NCI-H128 (cell line): ENCODE measurements around the gene ARAP3.
"Not testable (repeated sequence)": the region's sequence is repeated elsewhere in the genome, so short reads cannot be mapped to it uniquely, and the experiment has no call there.

Experiments
- DNase-seq: peaks from one replicate; lab custom pipeline; 2025; ENCODE audit not compliant: unreplicated experiment; lab: John Stamatoyannopoulos, UW

Gene ARAP3

DNA sequence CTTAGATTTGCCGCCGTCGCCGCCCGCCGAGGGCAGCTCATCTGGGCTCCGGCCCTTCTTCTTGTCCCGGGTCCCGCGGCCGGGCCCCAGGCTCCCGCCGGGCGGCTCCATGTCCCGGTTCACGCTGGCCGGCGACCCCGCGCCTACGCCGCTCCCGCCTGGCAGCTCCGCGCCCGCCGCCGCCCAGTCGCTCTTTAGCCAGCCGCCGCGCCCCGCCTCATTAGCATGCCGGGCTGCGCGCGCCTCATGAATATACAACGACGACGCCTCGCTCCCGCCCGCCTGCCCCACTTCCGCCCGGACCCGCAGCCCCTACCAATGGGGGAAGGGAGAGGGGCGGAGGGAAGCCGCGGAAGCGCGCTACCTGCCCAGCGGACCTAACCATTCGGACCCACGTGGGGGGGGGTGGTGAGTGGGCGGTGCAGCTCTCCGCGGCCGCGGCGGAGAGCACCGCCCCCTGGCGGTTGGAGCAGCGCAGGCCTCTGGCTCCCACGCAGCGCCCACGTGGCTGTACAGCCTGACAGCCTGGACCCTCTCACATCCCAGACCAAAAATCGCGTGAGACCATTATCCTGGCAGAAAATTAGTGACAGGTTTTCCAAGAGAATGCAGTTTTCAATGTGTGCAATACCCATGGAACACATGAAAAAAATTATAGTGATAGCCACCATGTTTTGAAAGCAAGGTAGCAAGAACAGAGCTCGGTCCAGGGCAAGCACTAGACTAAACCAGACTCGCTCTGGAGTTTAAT, 63.1 kb downstream of the ARAP3 start, which contains the start of gene DIAPH1:
DIAPH1 (minus strand) TSS at position 197 of the 751 bp plus-strand sequence; CDS start at position 111, 86 bp downstream.
- peak; percentile 82 for DNase-seq

DNA sequence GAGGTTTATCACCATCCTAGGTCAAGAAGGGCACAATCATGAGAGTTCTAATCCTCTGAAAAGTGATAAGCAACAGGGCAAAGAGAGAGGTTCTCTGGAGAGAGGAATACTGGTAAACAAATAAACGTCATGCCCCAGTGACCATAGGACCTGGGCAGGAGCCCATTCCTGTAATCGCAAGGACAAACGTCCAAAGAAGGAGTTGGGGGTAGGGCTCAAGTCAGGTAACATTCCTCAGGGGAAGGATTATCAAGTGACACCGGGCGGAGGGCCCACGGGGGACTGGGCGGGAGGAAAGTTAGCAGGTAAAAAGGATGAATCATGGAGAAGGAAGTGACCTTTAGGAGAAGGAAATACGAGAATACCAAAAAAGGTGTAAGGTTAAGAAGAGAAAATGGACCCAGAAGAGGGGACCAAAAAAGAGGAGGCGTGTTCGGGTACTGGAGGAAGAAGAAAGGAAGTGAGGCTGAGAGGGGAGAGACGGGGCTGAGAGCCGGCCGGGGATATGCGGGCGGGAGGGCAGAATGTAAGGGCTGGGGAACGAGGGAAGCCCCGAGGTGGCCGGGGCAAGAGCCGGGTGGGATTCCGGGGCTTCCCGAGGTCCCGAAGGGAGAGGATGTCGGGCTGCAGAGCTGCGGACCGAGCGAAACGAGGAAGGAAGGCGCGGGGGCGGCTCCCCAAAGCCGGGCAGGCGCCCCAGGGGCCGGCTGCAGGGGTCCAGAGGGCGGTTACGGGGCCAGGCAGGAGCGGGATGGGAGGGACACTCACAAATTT, 63.8 kb downstream of the ARAP3 start:
- DNase-seq, result no peak

DNA sequence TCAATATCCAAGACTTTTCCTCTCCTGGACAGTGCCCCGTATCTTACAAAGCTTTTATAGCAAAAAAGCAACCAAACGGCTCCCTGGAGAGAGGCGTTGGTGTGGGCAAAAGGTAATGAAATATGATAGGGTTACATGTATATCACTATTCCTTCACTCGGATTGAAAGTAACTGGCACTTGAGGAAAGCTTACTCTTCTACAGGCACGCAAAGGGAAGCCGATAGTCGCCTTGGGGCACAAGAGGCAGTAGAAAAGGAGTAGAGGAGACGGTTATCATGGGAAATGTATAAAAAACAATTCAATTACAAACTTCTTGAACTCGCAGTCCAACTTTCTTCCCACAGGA, 64.4 kb downstream of the ARAP3 start:
- no peak for DNase-seq

- no peak for DNase-seq
Measured at GRCh38 chr5:141617128-141617527, 64.9 kb downstream of the ARAP3 start.

- DNase-seq, result no peak
Measured at GRCh38 chr5:141615991-141616720, 65.9 kb downstream of the ARAP3 start.

DNA sequence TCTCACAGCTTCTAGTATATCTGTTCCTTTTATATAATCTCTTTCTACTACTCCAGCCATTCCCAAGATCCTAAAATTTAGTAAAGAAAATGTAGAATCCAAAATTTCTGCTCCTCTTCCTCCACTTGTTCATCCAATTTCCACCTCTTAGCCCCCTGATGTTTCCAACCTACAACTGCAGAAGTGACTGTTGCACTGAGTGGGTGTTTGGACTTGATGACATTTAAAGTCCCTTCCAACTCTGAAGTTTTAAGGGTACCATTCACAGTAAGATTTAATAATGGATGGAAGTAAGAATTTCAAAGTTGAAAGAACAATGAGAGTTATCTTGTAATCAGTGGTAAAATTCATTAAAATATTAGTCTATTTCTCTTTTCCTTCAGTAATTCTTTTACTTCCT, 68.7 kb downstream of the ARAP3 start:
- DNase-seq, result no peak

DNA sequence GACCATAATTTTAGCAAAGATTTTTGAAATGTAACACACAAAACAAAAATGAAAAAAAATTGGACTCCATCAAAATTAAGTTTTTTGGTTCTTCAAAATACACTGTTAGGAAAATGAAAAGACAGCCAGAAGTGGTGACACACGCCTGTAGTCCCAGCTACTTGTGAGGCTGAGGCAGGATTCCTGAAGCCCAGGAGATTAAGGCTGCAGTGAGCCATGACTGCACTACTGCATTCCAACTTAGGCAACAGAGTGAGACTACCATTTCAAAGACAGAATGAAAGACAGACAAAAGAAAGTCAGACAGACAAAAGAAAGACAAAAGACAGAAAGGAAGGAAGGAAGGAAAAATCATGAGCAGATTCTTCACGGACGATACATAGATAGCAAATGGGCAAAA, 70.7 kb downstream of the ARAP3 start:
- no peak for DNase-seq

- DNase-seq, result not testable (repeated sequence)
Measured at GRCh38 chr5:141609921-141610320, 72.1 kb downstream of the ARAP3 start.

DNA sequence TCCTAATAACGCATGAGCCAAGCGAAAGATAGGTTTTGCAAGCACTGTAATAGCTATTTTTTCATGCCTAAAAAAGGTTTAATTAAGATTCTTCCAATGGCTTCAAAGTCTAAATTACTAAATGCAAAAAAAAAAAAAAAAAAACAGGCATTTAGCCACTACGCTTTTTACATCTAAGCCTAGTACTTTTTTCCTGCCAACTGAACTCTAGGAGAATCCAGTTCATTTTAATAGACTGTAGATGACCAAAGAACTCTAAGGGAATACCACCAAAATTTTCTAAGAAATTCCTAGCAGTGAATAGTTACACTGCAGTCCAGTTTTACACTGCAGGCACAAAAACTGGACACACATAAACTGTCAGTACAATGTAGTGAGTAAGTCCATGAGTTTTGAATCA, 73.0 kb downstream of the ARAP3 start:
- DNase-seq, result no peak

- DNase-seq, result no peak
Measured at GRCh38 chr5:141608557-141608956, 73.5 kb downstream of the ARAP3 start.

- DNase-seq, result no peak
Measured at GRCh38 chr5:141608046-141608445, 74.0 kb downstream of the ARAP3 start.

GRCh38 chr5:141605523-141606277, 76.3 kb downstream of the ARAP3 start:
- no peak for DNase-seq

DNA sequence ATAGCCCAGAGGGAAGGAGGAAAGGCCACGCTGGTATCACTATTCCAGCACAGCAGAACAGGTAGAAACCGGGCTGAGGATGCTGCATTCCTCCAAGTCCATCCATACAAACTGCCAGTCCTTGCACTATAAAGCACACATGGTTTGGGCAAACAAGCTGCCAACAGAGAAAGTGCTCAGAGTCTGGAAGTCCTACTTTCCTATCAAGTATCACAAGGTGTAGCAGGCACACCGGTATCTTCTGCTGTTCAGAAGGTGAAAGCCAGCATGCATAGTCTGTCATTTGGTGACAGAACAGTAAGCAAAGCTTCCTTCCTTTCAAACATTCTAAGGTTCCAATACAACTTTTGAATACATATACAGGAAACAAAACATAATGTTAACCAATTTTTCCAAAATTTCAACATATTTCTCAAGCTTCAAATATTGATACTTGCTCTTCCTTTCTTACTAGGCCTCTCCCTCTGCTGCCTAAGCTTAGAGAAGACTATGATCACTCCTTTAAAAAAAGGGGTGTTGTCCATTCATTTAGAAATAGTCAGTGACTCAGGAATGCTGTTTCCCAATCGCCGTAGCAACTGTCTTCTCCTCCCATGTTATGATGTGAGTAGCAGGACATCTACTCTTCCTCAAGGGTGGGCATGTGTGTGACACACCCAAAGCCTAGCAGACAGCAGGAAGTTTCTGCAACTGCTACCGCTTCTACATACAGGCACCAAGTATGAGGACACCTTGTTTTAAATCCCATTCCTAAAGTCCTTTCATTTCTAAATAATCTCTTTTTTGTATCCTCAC, 77.9 kb downstream of the ARAP3 start:
- no peak for DNase-seq
